ENCODE data around the gene CHRD.

CHRD gene

DNA sequence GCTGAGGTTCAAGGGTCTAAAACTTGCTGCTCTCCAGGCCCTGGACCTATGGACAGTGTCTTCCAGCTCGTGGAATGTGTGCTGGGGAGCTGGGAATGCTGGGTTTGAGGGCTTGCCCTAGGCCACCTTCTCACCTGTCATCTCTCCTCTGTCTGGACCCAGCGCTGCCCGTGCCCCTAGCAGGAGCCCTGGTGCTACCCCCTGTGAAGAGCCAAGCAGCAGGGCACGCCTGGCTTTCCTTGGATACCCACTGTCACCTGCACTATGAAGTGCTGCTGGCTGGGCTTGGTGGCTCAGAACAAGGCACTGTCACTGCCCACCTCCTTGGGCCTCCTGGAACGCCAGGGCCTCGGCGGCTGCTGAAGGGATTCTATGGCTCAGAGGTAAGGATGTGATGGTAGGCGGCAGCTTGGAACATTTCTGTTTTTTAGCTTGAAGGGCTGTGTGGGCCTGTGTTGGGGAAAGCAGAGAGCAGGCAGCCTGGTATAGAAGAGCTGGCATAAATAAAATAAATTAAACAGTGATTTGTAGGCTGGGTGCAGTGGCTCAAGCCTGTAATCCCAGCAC lies 5.1 kb downstream of the CHRD start:
- TF ChIP-seq, protein P1, sequence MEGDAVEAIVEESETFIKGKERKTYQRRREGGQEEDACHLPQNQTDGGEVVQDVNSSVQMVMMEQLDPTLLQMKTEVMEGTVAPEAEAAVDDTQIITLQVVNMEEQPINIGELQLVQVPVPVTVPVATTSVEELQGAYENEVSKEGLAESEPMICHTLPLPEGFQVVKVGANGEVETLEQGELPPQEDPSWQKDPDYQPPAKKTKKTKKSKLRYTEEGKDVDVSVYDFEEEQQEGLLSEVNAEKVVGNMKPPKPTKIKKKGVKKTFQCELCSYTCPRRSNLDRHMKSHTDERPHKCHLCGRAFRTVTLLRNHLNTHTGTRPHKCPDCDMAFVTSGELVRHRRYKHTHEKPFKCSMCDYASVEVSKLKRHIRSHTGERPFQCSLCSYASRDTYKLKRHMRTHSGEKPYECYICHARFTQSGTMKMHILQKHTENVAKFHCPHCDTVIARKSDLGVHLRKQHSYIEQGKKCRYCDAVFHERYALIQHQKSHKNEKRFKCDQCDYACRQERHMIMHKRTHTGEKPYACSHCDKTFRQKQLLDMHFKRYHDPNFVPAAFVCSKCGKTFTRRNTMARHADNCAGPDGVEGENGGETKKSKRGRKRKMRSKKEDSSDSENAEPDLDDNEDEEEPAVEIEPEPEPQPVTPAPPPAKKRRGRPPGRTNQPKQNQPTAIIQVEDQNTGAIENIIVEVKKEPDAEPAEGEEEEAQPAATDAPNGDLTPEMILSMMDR (IDR thresholded peaks at IDR 0.05; ENCODE audit: low read length, missing control alignments) = no peak
- no peak for DNase-seq (ENCODE audit: low read depth)
- H3K4me3 ChIP-seq (replicated peaks; ENCODE audit: low read depth, low read length) = no peak overlapping the region

DNA sequence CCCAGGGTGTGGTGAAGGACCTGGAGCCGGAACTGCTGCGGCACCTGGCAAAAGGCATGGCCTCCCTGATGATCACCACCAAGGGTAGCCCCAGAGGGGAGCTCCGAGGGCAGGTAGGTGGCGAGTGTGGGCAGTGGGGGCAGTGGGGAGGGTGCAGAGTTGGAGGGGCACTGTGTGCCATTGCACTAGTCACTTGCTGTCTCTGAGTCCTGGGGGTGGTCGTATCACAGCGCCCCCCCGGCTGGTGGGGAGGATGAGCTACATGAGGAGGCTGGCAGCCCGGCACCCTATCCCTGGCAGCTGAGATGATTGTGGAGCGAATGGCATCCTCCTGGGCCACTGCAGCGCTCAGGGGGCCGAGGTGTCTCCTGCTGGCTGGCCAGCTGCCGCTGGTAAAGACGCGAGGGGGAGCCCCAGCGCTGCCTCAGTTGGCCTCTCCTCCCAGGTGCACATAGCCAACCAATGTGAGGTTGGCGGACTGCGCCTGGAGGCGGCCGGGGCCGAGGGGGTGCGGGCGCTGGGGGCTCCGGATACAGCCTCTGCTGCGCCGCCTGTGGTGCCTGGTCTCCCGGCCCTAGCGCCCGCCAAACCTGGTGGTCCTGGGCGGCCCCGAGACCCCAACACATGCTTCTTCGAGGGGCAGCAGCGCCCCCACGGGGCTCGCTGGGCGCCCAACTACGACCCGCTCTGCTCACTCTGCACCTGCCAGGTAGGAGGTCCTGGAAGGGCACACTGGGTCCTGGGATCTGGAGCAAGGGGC lies 6.4 kb downstream of the CHRD start:
- DNase-seq (ENCODE audit: low read depth) = no peak
- no peak overlapping the region for H3K4me3 ChIP-seq (replicated peaks; ENCODE audit: low read depth, low read length)
- TF ChIP-seq, protein P1 (IDR thresholded peaks at IDR 0.05; ENCODE audit: low read length, missing control alignments) = no peak

DNA sequence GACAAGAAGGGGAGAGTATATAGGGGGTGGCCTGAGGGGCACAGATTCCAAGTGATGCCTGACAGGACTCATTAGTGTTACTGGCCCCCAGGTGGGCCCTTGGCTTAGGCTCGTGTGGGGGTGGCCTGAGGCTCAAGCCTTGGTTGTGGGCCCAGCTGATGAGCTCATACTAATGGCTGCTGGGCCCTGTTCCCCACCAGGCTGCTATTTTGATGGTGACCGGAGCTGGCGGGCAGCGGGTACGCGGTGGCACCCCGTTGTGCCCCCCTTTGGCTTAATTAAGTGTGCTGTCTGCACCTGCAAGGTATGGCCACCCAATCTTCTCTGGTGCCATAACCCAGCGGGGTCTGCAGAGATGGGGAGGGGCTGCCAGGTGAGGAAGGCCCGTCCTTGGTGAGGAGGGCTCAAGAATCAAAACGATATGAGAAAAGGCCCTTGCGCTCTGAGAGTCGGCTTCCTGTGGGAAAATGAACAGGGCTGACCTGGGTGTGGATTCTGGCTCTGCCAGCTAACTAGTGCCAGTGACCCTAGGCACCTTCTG lies 7.4 kb downstream of the CHRD start:
- H3K4me3 ChIP-seq (replicated peaks; ENCODE audit: low read depth, low read length) = no peak overlapping the region
- TF ChIP-seq, protein P1 (IDR thresholded peaks at IDR 0.05; ENCODE audit: low read length, missing control alignments) = no peak
- DNase-seq (ENCODE audit: low read depth) = no peak

DNA sequence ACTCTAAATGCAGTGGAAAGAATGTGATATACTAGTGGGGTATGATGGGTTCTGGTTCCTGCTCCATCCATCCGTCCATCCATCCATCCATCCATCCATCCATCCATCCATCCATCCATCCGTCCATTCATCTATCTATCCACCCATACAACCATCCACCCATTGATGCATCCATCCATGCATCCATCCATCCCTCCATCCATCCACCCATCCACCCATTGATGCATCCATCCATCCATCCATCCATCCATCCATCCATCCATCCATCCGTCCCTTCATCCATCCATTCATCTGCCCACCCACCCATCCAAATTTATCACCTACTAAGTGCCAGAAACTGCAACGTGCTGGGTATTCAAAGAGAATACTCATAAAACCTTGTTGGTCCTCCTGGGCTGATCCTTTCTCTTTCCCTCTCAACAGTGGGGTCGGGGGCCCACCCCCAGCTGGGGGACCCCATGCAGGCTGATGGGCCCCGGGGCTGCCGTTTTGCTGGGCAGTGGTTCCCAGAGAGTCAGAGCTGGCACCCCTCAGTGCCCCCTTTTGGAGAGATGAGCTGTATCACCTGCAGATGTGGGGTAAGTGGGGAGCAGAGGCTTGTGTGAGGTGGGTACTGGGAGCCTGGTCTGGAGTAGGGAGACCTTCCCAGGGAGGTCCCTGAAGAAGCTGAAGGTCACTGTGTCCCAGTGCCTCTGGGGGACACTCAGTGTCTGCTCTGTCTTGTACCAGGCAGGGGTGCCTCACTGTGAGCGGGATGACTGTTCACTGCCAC lies 8.5 kb downstream of the CHRD start:
- TF ChIP-seq, protein P1 (IDR thresholded peaks at IDR 0.05; ENCODE audit: low read length, missing control alignments) = no peak
- H3K4me3 ChIP-seq (replicated peaks; ENCODE audit: low read depth, low read length) = no peak overlapping the region
- DNase-seq (ENCODE audit: low read depth) = no peak

DNA sequence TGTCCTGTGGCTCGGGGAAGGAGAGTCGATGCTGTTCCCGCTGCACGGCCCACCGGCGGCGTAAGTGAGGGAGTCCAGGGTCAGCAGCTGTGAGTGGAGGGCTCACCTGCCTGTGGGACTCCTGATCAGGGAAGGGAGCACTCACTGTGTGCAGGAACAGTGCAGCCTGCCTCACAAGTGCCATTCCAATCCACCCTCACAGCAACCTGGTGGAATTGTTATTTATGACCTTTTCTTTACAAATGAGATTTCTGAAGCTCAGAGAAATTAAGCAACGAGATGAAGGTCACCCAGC lies 9.0 kb downstream of the CHRD start:
- no peak for DNase-seq (ENCODE audit: low read depth)
- TF ChIP-seq, protein P1 (IDR thresholded peaks at IDR 0.05; ENCODE audit: low read length, missing control alignments) = no peak
- no peak overlapping the region for H3K4me3 ChIP-seq (replicated peaks; ENCODE audit: low read depth, low read length)

DNA sequence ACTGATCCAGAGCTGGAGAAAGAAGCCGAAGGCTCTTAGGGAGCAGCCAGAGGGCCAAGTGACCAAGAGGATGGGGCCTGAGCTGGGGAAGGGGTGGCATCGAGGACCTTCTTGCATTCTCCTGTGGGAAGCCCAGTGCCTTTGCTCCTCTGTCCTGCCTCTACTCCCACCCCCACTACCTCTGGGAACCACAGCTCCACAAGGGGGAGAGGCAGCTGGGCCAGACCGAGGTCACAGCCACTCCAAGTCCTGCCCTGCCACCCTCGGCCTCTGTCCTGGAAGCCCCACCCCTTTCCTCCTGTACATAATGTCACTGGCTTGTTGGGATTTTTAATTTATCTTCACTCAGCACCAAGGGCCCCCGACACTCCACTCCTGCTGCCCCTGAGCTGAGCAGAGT lies 9.5 kb downstream of the CHRD start:
- DNase-seq (ENCODE audit: low read depth) = no peak
- H3K4me3 ChIP-seq (replicated peaks; ENCODE audit: low read depth, low read length) = no peak overlapping the region
- TF ChIP-seq, protein P1 (IDR thresholded peaks at IDR 0.05; ENCODE audit: low read length, missing control alignments) = no peak
